ENCODE results near the gene CTLA4.

CTLA4 gene

GRCh38 chr2:203846490-203847105, 21.0 kb upstream of the CTLA4 start:
- Histone ChIP-seq H3K4me3 (ENCODE audit: low read depth in 1 of 2, low read length in 1 of 2) (no peak overlapping the region), H3K4me1 (ENCODE audit: control insufficient read depth in 1 of 2, insufficient read depth in 1 of 2, low read depth in 1 of 2, low read length in 1 of 2) (no peaks in the 10 kb centered on the region), H3K27me3 (no peaks in the 10 kb centered on the region), H3K36me3 (no peaks in the 10 kb centered on the region), H3K9me3 (no peaks in the 10 kb centered on the region), H3K27ac (no peak overlapping the region)
- no peak for TF ChIP-seq CTCF (IDR thresholded peaks at IDR 0.05)

DNA sequence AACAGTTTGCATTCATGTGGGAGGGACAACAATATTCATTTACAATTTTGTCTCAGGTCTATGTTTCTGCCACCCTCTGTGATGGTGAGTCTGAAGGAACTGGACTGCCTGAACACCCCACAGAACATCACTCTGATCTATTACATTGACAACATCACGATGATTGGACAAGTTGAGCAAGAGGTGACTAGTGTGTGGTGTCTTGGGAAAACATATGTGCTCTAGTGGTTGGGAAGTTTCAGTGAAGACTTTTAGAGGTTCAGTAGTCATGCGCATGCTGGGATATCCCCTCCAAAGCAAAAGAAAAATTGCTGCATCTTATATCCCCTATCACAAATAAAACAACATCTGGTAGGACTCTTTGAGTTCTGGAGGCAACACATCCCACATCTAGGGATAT, 18.6 kb upstream of the CTLA4 start:
- Histone ChIP-seq H3K27ac (no peak overlapping the region), H3K27me3 (no peaks in the 10 kb centered on the region), H3K36me3 (no peaks in the 10 kb centered on the region), H3K4me1 (ENCODE audit: control insufficient read depth in 1 of 2, insufficient read depth in 1 of 2, low read depth in 1 of 2, low read length in 1 of 2) (no peaks in the 10 kb centered on the region), H3K4me3 (ENCODE audit: low read depth in 1 of 2, low read length in 1 of 2) (no peak overlapping the region), H3K9me3 (no peaks in the 10 kb centered on the region)
- no peak for TF ChIP-seq CTCF (IDR thresholded peaks at IDR 0.05)

DNA sequence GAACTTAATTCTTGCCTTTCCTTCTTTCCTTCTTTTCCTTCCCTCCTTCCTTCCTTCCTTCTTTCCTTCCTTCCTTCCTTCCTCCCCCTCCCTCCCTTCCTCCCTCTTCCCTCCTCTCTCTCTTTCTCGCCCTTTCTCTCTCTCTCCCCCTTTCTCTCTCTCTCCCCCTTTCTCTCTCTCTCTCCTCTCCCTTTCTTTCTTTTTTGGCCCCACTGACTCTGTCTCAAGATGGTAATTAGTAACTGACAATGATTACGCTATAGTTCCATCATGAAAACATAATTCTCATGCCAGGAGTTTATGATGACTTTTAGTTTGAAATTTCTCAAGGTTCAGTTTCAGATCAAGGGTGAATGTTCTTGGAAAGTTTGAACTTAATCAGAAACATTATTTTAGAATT, 14.8 kb upstream of the CTLA4 start:
- Histone ChIP-seq H3K9me3 (no peaks in the 10 kb centered on the region), H3K4me3 (ENCODE audit: low read depth in 1 of 2, low read length in 1 of 2) (no peak overlapping the region), H3K36me3 (no peaks in the 10 kb centered on the region), H3K27ac (no peak overlapping the region), H3K4me1 (ENCODE audit: control insufficient read depth in 1 of 2, insufficient read depth in 1 of 2, low read depth in 1 of 2, low read length in 1 of 2) (no peaks in the 10 kb centered on the region), H3K27me3 (no peaks in the 10 kb centered on the region)
- TF ChIP-seq CTCF (IDR thresholded peaks at IDR 0.05): no peak

GRCh38 chr2:203853271-203853670, 14.3 kb upstream of the CTLA4 start:
- H3K36me3 ChIP-seq: no peaks in the 10 kb centered on the region
- no peaks in the 10 kb centered on the region for H3K4me1 ChIP-seq (ENCODE audit: control insufficient read depth in 1 of 2, insufficient read depth in 1 of 2, low read depth in 1 of 2, low read length in 1 of 2)
- no peak for TF ChIP-seq CTCF (IDR thresholded peaks at IDR 0.05)
- no peaks in the 10 kb centered on the region for H3K9me3 ChIP-seq
- H3K27ac ChIP-seq: no peak overlapping the region
- H3K4me3 ChIP-seq (ENCODE audit: low read depth in 1 of 2, low read length in 1 of 2): no peak overlapping the region
- no peaks in the 10 kb centered on the region for H3K27me3 ChIP-seq

GRCh38 chr2:203853722-203854121, 13.8 kb upstream of the CTLA4 start:
- Histone ChIP-seq H3K4me1 (ENCODE audit: control insufficient read depth in 1 of 2, insufficient read depth in 1 of 2, low read depth in 1 of 2, low read length in 1 of 2) (no peaks in the 10 kb centered on the region), H3K27me3 (no peaks in the 10 kb centered on the region), H3K36me3 (no peaks in the 10 kb centered on the region), H3K4me3 (ENCODE audit: low read depth in 1 of 2, low read length in 1 of 2) (no peak overlapping the region), H3K27ac (no peak overlapping the region), H3K9me3 (no peaks in the 10 kb centered on the region)
- TF ChIP-seq CTCF (IDR thresholded peaks at IDR 0.05): no peak

DNA sequence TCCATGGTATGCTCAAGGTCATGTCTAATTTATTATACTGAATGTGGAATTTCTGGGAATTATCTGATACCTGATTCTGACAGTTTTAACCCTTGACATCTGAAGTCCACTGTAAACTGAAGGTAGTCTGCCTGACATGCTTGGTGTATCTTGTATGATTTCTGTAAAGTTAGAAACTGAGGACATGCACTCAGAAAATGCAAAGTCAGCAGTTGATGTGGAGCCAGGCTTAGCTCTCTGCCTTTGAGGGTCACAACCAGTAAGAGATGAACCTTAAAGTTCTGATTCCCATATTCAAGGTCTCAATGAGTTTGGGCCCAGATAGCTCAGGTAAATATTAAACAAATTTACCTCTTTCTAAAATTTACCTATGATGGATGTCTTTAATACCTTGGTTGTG, 12.3 kb upstream of the CTLA4 start:
- Histone ChIP-seq H3K36me3 (no peaks in the 10 kb centered on the region), H3K27me3 (no peaks in the 10 kb centered on the region), H3K27ac (no peak overlapping the region), H3K9me3 (no peaks in the 10 kb centered on the region), H3K4me1 (ENCODE audit: control insufficient read depth in 1 of 2, insufficient read depth in 1 of 2, low read depth in 1 of 2, low read length in 1 of 2) (no peaks in the 10 kb centered on the region), H3K4me3 (ENCODE audit: low read depth in 1 of 2, low read length in 1 of 2) (no peak overlapping the region)
- no peak for TF ChIP-seq CTCF (IDR thresholded peaks at IDR 0.05)
